HepG2 (cell line): ENCODE data around the gene CARS2. TPM values are rescaled to one million over a fixed set of nuclear protein-coding genes. Genes with fewer than 3 reads are reported as not detected.

Source experiments
- BHLHE40 ChIP-seq: IDR thresholded peaks from 2 replicates; pipeline ENCODE4 v1.6.1; 2011; ENCODE audit warnings: low read length, improper control_type of control experiment
- ELF1 ChIP-seq: sonication (generic); formaldehyde crosslinking; IDR thresholded peaks from 2 replicates; pipeline ENCODE4 v1.4.0; 2020; ENCODE audit warnings: missing genetic modification reagents
- ISX ChIP-seq: sonication (generic); formaldehyde crosslinking; conservative IDR thresholded peaks from 2 replicates; pipeline ENCODE4 v1.5.0; 2020; ENCODE audit warnings: missing genetic modification reagents
- MBNL3 ChIP-seq: fragments of 250-450 bp; sonication (Bioruptor Pico); conservative IDR thresholded peaks from 2 replicates; pipeline ENCODE4 v1.8.0; 2022; ENCODE audit warnings: mild to moderate bottlenecking, inconsistent platforms
- NCOA2 ChIP-seq: sonication (generic); formaldehyde crosslinking; IDR thresholded peaks from 2 replicates; pipeline ENCODE4 v1.8.0; 2022; ENCODE audit warnings: inconsistent platforms
- NCOR1 ChIP-seq: fragments of 200-600 bp; sonication (generic); IDR thresholded peaks from 2 replicates; pipeline ENCODE4 v1.7.0; 2017; ENCODE audit warnings: antibody characterized with exemption, low read length, borderline replicate concordance
- NR2C2 ChIP-seq: sonication (generic); formaldehyde crosslinking; IDR thresholded peaks from 2 replicates; pipeline ENCODE4 v1.4.0; 2020; ENCODE audit warnings: missing genetic modification reagents, mild to moderate bottlenecking, moderate library complexity, borderline replicate concordance
- PHF20 ChIP-seq: sonication (generic); formaldehyde crosslinking; IDR thresholded peaks from 2 replicates; pipeline ENCODE4 v1.5.0; 2020; ENCODE audit warnings: mild to moderate bottlenecking, missing genetic modification reagents
- SIX4 ChIP-seq: sonication (generic); formaldehyde crosslinking; IDR thresholded peaks from 2 replicates; pipeline ENCODE4 v1.4.0; 2020; ENCODE audit warnings: missing genetic modification reagents
- SUZ12 ChIP-seq: fragments of 150-350 bp; IDR thresholded peaks from 2 replicates; pipeline ENCODE4 v1.6.1; 2014; ENCODE audit warnings: low read depth, low read length
- TSC22D2 ChIP-seq: sonication (generic); formaldehyde crosslinking; IDR thresholded peaks from 2 replicates; pipeline ENCODE4 v1.5.1; 2020; ENCODE audit warnings: missing genetic modification reagents, mild to moderate bottlenecking, borderline replicate concordance
- YY1 ChIP-seq: IDR thresholded peaks from 2 replicates; pipeline ENCODE4 v1.6.1; 2011; ENCODE audit warnings: low read length, low read depth, moderate library complexity, mild to moderate bottlenecking; ENCODE audit not compliant: insufficient read depth, insufficient replicate concordance
- ZFYVE20 ChIP-seq: sonication (generic); formaldehyde crosslinking; IDR thresholded peaks from 2 replicates; pipeline ENCODE4 v1.8.0; 2023; ENCODE audit warnings: low read depth, mild to moderate bottlenecking, moderate library complexity, missing genetic modification reagents, borderline replicate concordance
- ZNF138 ChIP-seq: sonication (generic); formaldehyde crosslinking; IDR thresholded peaks from 2 replicates; pipeline ENCODE4 v1.5.0; 2020; ENCODE audit warnings: mild to moderate bottlenecking, low read depth, missing genetic modification reagents
- ZNF263 ChIP-seq: sonication (generic); formaldehyde crosslinking; IDR thresholded peaks from 2 replicates; pipeline ENCODE4 v1.4.0; 2020; ENCODE audit warnings: missing genetic modification reagents
- ZNF292 ChIP-seq: sonication (generic); formaldehyde crosslinking; IDR thresholded peaks from 2 replicates; pipeline ENCODE4 v1.8.1; 2022; ENCODE audit warnings: mild to moderate bottlenecking, low read depth, missing genetic modification reagents, borderline replicate concordance
- ZNF350 ChIP-seq: sonication (generic); formaldehyde crosslinking; IDR thresholded peaks from 2 replicates; pipeline ENCODE4 v1.4.0; 2020; ENCODE audit warnings: mild to moderate bottlenecking, low read depth, missing genetic modification reagents, borderline replicate concordance
- ZNF550 ChIP-seq: sonication (generic); formaldehyde crosslinking; IDR thresholded peaks from 2 replicates; pipeline ENCODE4 v1.4.0; 2020; ENCODE audit warnings: mild to moderate bottlenecking, missing genetic modification reagents, borderline replicate concordance
- ZNF562 ChIP-seq: sonication (generic); formaldehyde crosslinking; IDR thresholded peaks from 2 replicates; pipeline ENCODE4 v1.8.0; 2022; ENCODE audit warnings: missing genetic modification reagents, borderline replicate concordance
- ZNF703 ChIP-seq: sonication (generic); formaldehyde crosslinking; IDR thresholded peaks from 2 replicates; pipeline ENCODE4 v1.5.1; 2020; ENCODE audit warnings: missing genetic modification reagents, mild to moderate bottlenecking, moderate library complexity, borderline replicate concordance
- ZNF713 ChIP-seq: sonication (generic); formaldehyde crosslinking; IDR thresholded peaks from 2 replicates; pipeline ENCODE4 v1.4.0; 2020; ENCODE audit warnings: mild to moderate bottlenecking, missing genetic modification reagents
- polyA plus RNA-seq, 8 experiments: library from polyadenylated mRNA; depleted of rRNA in 3 of 8; stranded (reverse) in 7 of 8; unstranded in 1 of 8; fragments of >200 nt; fragmentation: Illumina TruSeq in 4 of 8; extraction: Trizol in 4 of 8; gene quantifications; 2 replicates each; pipeline versions ENCODE4 v1.2.1 to v1.2.3, GENCODE V29; 2011 to 2016; ENCODE audit warnings: low read depth in 4 of 8, missing spikeins in 1 of 8, mixed read lengths in 1 of 8; ENCODE audit not compliant: insufficient read depth in 1 of 8
- total RNA-seq, 5 experiments: library from RNA; depleted of rRNA; stranded (reverse); fragments of >200 nt; fragmentation: Illumina TruSeq; extraction: Trizol; gene quantifications; 2 replicates each; pipeline ENCODE4 v1.2.3, GENCODE V29; 2016; ENCODE audit warnings: low read depth in 1 of 5
- TF ChIP-seq, protein P1 (sequence below): sonication (generic); formaldehyde crosslinking; IDR thresholded peaks from 2 replicates; pipeline ENCODE4 v1.8.0; 2022; ENCODE audit warnings: missing genetic modification reagents, mild to moderate bottlenecking, moderate library complexity, borderline replicate concordance
- TF ChIP-seq, protein P2 (sequence below): IDR thresholded peaks from 2 replicates; pipeline ENCODE4 v1.6.1; 2016; ENCODE audit warnings: control low read depth
- TF ChIP-seq, protein P3 (sequence below): sonication (generic); formaldehyde crosslinking; conservative IDR thresholded peaks from 2 replicates; pipeline ENCODE4 v1.4.0; 2020; ENCODE audit warnings: missing genetic modification reagents

Gene CARS2
- total and polyA plus RNA-seq, 2 of the 13 experiments (the other 11 are each of a cell fraction or from before 2014, with no cell fraction given) = 41.1 to 59.3 TPM

DNA sequence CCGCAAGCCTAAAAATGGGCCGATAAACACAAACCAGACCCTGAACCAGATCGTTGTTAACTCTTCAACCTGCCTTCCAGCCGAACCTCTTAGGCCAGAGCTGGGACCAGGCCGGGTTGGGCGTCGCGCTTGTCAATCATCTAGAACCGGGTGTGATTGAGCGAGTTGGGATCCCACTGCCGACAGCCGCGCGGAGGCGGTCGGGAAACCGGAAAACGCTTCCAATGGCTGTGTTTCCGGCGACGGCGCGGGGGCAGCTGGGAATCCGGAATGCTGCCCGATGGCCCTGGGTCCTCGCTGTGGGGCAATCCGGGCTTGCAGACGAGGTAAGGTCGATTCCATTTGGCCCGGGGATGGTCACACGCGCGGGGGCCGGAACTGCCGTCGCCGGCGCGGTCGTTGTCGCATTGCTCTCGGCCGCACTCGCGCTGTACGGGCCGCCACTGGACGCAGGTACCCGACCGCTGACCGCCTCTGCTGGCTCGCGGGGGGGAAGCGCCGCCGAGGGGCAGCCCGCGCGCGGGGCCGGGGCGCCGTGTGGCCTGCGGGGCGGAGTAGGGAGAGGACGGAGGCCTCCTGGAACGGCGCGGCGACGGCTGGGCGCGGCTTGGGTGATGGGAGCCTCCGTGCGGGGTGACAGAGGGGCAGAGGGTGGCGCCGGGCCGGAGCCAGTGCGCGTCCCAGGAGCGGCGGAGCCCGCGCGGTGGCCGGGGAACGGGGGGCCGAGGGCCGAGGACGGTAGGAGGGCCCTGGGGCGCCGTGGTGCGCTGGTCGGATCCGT, 90.4 kb downstream of the CARS2 start, which contains the start of gene NAXD (continued):
- TF ChIP-seq ZNF138 (CRISPR knock-in tag) = no peak
- no peak for TF ChIP-seq TSC22D2 (CRISPR knock-in tag)
- TF ChIP-seq PHF20 (CRISPR knock-in tag) = peak; percentile 96
- TF ChIP-seq ELF1 = peak; percentile 94
- TF ChIP-seq ZNF703 = no peak
- TF ChIP-seq, protein P1, sequence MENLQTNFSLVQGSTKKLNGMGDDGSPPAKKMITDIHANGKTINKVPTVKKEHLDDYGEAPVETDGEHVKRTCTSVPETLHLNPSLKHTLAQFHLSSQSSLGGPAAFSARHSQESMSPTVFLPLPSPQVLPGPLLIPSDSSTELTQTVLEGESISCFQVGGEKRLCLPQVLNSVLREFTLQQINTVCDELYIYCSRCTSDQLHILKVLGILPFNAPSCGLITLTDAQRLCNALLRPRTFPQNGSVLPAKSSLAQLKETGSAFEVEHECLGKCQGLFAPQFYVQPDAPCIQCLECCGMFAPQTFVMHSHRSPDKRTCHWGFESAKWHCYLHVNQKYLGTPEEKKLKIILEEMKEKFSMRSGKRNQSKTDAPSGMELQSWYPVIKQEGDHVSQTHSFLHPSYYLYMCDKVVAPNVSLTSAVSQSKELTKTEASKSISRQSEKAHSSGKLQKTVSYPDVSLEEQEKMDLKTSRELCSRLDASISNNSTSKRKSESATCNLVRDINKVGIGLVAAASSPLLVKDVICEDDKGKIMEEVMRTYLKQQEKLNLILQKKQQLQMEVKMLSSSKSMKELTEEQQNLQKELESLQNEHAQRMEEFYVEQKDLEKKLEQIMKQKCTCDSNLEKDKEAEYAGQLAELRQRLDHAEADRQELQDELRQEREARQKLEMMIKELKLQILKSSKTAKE = no peak
- TF ChIP-seq MBNL3 = no peak
- no peak for TF ChIP-seq ZNF263 (CRISPR knock-in tag)
- TF ChIP-seq ZNF550 (CRISPR knock-in tag) = no peak
- TF ChIP-seq ISX = no peak
- TF ChIP-seq ZNF713 (CRISPR knock-in tag) = no peak
- TF ChIP-seq NCOA2 (CRISPR knock-in tag) = peak; percentile 45; the same call in 1 of the 2 replicates
- TF ChIP-seq ZNF562 = no peak
- TF ChIP-seq, protein P2, sequence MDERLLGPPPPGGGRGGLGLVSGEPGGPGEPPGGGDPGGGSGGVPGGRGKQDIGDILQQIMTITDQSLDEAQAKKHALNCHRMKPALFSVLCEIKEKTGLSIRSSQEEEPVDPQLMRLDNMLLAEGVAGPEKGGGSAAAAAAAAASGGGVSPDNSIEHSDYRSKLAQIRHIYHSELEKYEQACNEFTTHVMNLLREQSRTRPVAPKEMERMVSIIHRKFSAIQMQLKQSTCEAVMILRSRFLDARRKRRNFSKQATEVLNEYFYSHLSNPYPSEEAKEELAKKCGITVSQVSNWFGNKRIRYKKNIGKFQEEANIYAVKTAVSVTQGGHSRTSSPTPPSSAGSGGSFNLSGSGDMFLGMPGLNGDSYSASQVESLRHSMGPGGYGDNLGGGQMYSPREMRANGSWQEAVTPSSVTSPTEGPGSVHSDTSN (CRISPR knock-in tag) = peak; percentile 93
- peak; percentile 38; the same call in 1 of the 2 replicates for TF ChIP-seq SIX4
- TF ChIP-seq ZNF350 (CRISPR knock-in tag) = peak; percentile 5; the same call in 1 of the 2 replicates
- no peak for TF ChIP-seq BHLHE40
- TF ChIP-seq, protein P3, sequence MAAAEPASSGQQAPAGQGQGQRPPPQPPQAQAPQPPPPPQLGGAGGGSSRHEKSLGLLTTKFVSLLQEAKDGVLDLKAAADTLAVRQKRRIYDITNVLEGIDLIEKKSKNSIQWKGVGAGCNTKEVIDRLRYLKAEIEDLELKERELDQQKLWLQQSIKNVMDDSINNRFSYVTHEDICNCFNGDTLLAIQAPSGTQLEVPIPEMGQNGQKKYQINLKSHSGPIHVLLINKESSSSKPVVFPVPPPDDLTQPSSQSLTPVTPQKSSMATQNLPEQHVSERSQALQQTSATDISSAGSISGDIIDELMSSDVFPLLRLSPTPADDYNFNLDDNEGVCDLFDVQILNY (CRISPR knock-in tag) = no peak
- no peak for TF ChIP-seq NCOR1
- TF ChIP-seq YY1 = peak; percentile 88
- no peak for TF ChIP-seq ZFYVE20 (CRISPR knock-in tag)
- peak; percentile 65 for TF ChIP-seq ZNF292 (CRISPR knock-in tag)
- peak; percentile 76; the same call in 1 of the 2 replicates for TF ChIP-seq NR2C2 (CRISPR knock-in tag)
- peak; percentile 42; the same call in 1 of the 2 replicates for TF ChIP-seq SUZ12
